ENCODE measurements around the gene TIFAB.

GRCh38 chr5:135446615-135447014, 5.5 kb downstream of the TIFAB start:
- no peak for TF ChIP-seq YY1 (IDR thresholded peaks at IDR 0.05; ENCODE audit: low read depth)
- no peak for TF ChIP-seq TEAD4 (IDR thresholded peaks at IDR 0.05; ENCODE audit: borderline replicate concordance, insufficient read depth)
- no peak for TF ChIP-seq CTCF (IDR thresholded peaks at IDR 0.05)
- TF ChIP-seq RAD21 (IDR thresholded peaks at IDR 0.05; ENCODE audit: low read length), result no peak
- TF ChIP-seq GATA2 (CRISPR knock-in tag; IDR thresholded peaks at IDR 0.05), result no peak
- no peak for TF ChIP-seq GABPA (IDR thresholded peaks at IDR 0.05; ENCODE audit: low read depth)
- no peak for TF ChIP-seq NFIC (IDR thresholded peaks at IDR 0.05; ENCODE audit: borderline replicate concordance)
- no peak for TF ChIP-seq CHD2 (IDR thresholded peaks at IDR 0.05; ENCODE audit: low read length, partially characterized antibody)
- no peak for TF ChIP-seq JUND (IDR thresholded peaks at IDR 0.05)
- TF ChIP-seq MEF2A (IDR thresholded peaks at IDR 0.05; ENCODE audit: borderline replicate concordance, low read depth), result no peak
